ENCODE results near the gene SPRING1.

SPRING1 gene

DNA sequence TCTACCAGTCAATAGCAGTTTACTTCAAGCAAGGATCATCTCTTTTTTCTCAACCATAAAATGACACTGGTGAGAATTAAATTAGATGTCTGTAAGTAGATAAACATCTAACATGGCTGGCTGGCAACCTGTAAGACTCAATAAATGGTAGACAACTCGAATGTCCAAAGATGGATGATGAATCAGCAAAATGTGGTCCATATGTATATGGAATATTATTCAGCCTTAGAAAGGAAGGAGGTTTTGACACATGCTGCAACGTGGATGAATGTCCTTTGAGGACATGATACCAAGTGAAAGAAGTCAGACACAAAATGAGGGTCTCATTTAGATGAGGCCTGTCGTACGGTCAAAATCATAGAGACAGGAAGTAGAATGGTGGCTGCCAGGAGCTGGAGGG lies 46.2 kb downstream of the SPRING1 start:
- no peaks in the 10 kb centered on the region for H3K79me2 ChIP-seq (ENCODE audit: insufficient read depth, low read length)
- no peaks in the 10 kb centered on the region for H4K20me1 ChIP-seq (ENCODE audit: insufficient read depth, low read length, poor library complexity, severe bottlenecking)
- no peaks in the 10 kb centered on the region for H3K27me3 ChIP-seq (ENCODE audit: insufficient read depth, low read length, poor library complexity, severe bottlenecking)
- no peaks in the 10 kb centered on the region for H3K9me3 ChIP-seq (ENCODE audit: insufficient read depth, low read depth, low read length)
- H3K9ac ChIP-seq (ENCODE audit: low read depth, low read length, poor library complexity, severe bottlenecking): no peak overlapping the region
- no peak overlapping the region for H3K4me3 ChIP-seq (ENCODE audit: low read length, poor library complexity, severe bottlenecking)
- TF ChIP-seq, protein P1, sequence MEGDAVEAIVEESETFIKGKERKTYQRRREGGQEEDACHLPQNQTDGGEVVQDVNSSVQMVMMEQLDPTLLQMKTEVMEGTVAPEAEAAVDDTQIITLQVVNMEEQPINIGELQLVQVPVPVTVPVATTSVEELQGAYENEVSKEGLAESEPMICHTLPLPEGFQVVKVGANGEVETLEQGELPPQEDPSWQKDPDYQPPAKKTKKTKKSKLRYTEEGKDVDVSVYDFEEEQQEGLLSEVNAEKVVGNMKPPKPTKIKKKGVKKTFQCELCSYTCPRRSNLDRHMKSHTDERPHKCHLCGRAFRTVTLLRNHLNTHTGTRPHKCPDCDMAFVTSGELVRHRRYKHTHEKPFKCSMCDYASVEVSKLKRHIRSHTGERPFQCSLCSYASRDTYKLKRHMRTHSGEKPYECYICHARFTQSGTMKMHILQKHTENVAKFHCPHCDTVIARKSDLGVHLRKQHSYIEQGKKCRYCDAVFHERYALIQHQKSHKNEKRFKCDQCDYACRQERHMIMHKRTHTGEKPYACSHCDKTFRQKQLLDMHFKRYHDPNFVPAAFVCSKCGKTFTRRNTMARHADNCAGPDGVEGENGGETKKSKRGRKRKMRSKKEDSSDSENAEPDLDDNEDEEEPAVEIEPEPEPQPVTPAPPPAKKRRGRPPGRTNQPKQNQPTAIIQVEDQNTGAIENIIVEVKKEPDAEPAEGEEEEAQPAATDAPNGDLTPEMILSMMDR (conservative IDR thresholded peaks at IDR 0.05; ENCODE audit: low read length): no peak
- no peak for TF ChIP-seq EZH2phosphoT487 (IDR thresholded peaks at IDR 0.05; ENCODE audit: borderline replicate concordance)
- H3K4me1 ChIP-seq (ENCODE audit: insufficient read depth, low read length, poor library complexity, severe bottlenecking): peaks cover 3% of the 10 kb centered on the region
- H3K9me2 ChIP-seq (replicated peaks; ENCODE audit: low read depth, low read length): no peaks in the 10 kb centered on the region
- H3K36me3 ChIP-seq (ENCODE audit: insufficient read depth, low read length): no peaks in the 10 kb centered on the region
- H3K4me2 ChIP-seq (ENCODE audit: low read depth, low read length, poor library complexity, severe bottlenecking): no peak overlapping the region
- no peaks in the 10 kb centered on the region for H3F3A ChIP-seq (ENCODE audit: low read depth)
- no peak overlapping the region for H2AFZ ChIP-seq (ENCODE audit: low read length)

DNA sequence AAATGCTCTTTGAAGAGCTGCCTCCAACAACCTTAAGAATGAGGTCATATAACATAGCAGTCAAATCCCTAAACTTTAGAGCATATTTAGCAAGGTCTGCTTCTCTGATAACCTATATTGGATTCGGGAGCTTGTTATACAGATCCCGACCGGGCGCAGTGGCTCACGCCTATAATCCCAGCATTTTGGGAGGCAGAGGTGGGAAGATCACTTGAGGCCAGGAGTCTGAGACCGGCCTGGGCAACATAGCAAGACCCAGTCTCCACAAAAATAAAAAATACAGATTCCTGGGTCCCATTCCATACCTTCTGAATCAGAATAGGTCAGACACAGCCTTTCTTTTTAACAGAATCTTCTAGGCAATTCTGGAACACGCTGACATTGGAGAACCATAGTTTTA lies 46.7 kb downstream of the SPRING1 start:
- no peak overlapping the region for H3K4me3 ChIP-seq (ENCODE audit: low read length, poor library complexity, severe bottlenecking)
- peaks cover 3% of the 10 kb centered on the region for H3K4me1 ChIP-seq (ENCODE audit: insufficient read depth, low read length, poor library complexity, severe bottlenecking)
- no peaks in the 10 kb centered on the region for H3K9me2 ChIP-seq (replicated peaks; ENCODE audit: low read depth, low read length)
- no peak overlapping the region for H3K9ac ChIP-seq (ENCODE audit: low read depth, low read length, poor library complexity, severe bottlenecking)
- no peaks in the 10 kb centered on the region for H3K36me3 ChIP-seq (ENCODE audit: insufficient read depth, low read length)
- H4K20me1 ChIP-seq (ENCODE audit: insufficient read depth, low read length, poor library complexity, severe bottlenecking): no peaks in the 10 kb centered on the region
- no peaks in the 10 kb centered on the region for H3K9me3 ChIP-seq (ENCODE audit: insufficient read depth, low read depth, low read length)
- H3K4me2 ChIP-seq (ENCODE audit: low read depth, low read length, poor library complexity, severe bottlenecking): no peak overlapping the region
- no peaks in the 10 kb centered on the region for H3F3A ChIP-seq (ENCODE audit: low read depth)
- H3K79me2 ChIP-seq (ENCODE audit: insufficient read depth, low read length): no peaks in the 10 kb centered on the region
- H3K27me3 ChIP-seq (ENCODE audit: insufficient read depth, low read length, poor library complexity, severe bottlenecking): no peaks in the 10 kb centered on the region
- no peak overlapping the region for H2AFZ ChIP-seq (ENCODE audit: low read length)
- no peak for TF ChIP-seq EZH2phosphoT487 (IDR thresholded peaks at IDR 0.05; ENCODE audit: borderline replicate concordance)
- TF ChIP-seq, protein P1 (conservative IDR thresholded peaks at IDR 0.05; ENCODE audit: low read length): no peak

DNA sequence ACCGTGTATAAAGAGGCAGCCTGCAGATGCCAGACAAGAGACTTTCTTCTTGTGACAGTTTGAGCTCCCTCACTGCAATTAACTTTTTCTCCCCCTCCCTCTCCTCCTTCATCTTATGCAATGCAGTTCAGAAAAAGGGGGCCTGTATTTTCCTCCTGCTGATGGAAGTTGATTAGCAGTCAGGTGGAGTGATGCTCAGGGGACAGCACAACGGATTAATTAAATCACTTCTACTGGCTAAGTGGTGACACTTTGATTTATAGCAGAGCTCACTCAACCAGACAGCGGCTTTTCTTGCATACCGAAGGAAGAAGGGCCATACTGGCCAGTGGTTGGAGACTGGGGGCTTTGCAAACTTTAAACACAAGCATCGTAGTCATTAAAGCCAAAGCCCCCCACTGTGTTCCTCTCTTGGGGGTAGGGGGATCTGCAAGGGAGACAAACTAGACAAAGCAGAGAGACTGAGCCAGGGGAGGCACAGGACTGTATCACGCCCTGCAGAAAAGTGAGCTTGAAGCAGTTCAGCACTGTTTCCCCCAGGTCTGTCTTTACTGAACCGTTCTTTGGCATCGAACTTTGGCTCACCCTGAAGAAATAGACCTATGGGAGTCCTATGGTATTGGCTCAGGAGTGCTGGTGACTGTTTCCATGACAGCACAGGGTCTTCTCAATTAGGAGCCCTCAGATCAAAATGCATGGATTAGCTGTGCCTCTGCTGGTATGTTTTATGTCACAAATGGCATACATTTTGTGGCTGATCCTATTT lies 47.7 kb downstream of the SPRING1 start:
- Histone ChIP-seq H3K4me2 (ENCODE audit: low read depth, low read length, poor library complexity, severe bottlenecking) (no peak overlapping the region), H3K4me3 (ENCODE audit: low read length, poor library complexity, severe bottlenecking) (no peak overlapping the region), H3K9ac (ENCODE audit: low read depth, low read length, poor library complexity, severe bottlenecking) (no peak overlapping the region), H3K4me1 (ENCODE audit: insufficient read depth, low read length, poor library complexity, severe bottlenecking) (peaks cover 3% of the 10 kb centered on the region), H3K9me2 (replicated peaks; ENCODE audit: low read depth, low read length) (no peaks in the 10 kb centered on the region), H3K27me3 (ENCODE audit: insufficient read depth, low read length, poor library complexity, severe bottlenecking) (no peaks in the 10 kb centered on the region), H3K79me2 (ENCODE audit: insufficient read depth, low read length) (no peaks in the 10 kb centered on the region), H3K9me3 (ENCODE audit: insufficient read depth, low read depth, low read length) (no peaks in the 10 kb centered on the region), H3K36me3 (ENCODE audit: insufficient read depth, low read length) (no peaks in the 10 kb centered on the region), H2AFZ (ENCODE audit: low read length) (no peak overlapping the region), H3F3A (ENCODE audit: low read depth) (no peaks in the 10 kb centered on the region), H4K20me1 (ENCODE audit: insufficient read depth, low read length, poor library complexity, severe bottlenecking) (no peaks in the 10 kb centered on the region)
- TF ChIP-seq EZH2phosphoT487 (IDR thresholded peaks at IDR 0.05; ENCODE audit: borderline replicate concordance): no peak
- TF ChIP-seq, protein P1 (conservative IDR thresholded peaks at IDR 0.05; ENCODE audit: low read length): no peak
